ENCODE measurements around the gene S100A5. TPM values are rescaled to one million over a fixed set of nuclear protein-coding genes. Genes with fewer than 3 reads are reported as not detected.

The S100A5 gene
- total RNA-seq, 1 donor from 2014 or later: 0.39 TPM

DNA sequence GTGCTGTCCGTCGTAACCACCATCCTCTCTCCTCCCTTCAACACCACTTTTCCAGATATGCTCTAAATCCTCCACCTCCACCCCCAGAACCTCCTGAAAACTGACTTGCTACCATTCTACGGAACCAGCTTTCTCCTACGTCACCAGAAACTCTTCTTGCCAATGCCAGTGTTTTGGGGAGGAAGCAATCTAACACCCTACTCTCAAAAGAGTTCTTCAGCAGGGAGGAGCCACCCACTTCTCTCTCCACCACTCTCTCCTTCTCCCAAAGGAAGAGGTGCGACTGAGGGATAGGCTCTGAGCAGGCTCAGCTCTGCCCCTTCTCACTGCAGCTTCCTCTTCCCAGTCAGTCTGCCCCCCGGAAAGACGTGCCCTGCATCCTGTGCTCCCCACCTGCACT is 31.0 kb upstream of the S100A5 start:
- Histone ChIP-seq H3K27me3 (ENCODE audit: insufficient read depth, low read length) (no peaks in the 10 kb centered on the region), H3K27ac (ENCODE audit: low read depth, low read length) (peak overlapping the region; percentile 91), H3K36me3 (ENCODE audit: insufficient read depth, low read length) (no peaks in the 10 kb centered on the region), H3K79me2 (ENCODE audit: insufficient read depth, low read length) (no peaks in the 10 kb centered on the region), H3K9ac (ENCODE audit: low read length) (peak overlapping the region; percentile 75), H4K20me1 (ENCODE audit: insufficient read depth, low read length) (no peaks in the 10 kb centered on the region), H3K4me1 (ENCODE audit: insufficient read depth, low read length) (peaks cover 44% of the 10 kb centered on the region), H3K9me3 (ENCODE audit: insufficient read depth, low read depth, low read length) (no peaks in the 10 kb centered on the region), H3K4me2 (ENCODE audit: low read length) (peak overlapping the region; percentile 74), H3K4me3 (ENCODE audit: insufficient read depth, low read depth, low read length) (no peak overlapping the region), H2AFZ (ENCODE audit: low read depth, low read length) (peak overlapping the region; percentile 42)
- no peak for TF ChIP-seq EZH2 (IDR thresholded peaks at IDR 0.05; ENCODE audit: insufficient read depth, low read length)
- TF ChIP-seq, protein P1, sequence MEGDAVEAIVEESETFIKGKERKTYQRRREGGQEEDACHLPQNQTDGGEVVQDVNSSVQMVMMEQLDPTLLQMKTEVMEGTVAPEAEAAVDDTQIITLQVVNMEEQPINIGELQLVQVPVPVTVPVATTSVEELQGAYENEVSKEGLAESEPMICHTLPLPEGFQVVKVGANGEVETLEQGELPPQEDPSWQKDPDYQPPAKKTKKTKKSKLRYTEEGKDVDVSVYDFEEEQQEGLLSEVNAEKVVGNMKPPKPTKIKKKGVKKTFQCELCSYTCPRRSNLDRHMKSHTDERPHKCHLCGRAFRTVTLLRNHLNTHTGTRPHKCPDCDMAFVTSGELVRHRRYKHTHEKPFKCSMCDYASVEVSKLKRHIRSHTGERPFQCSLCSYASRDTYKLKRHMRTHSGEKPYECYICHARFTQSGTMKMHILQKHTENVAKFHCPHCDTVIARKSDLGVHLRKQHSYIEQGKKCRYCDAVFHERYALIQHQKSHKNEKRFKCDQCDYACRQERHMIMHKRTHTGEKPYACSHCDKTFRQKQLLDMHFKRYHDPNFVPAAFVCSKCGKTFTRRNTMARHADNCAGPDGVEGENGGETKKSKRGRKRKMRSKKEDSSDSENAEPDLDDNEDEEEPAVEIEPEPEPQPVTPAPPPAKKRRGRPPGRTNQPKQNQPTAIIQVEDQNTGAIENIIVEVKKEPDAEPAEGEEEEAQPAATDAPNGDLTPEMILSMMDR (IDR thresholded peaks at IDR 0.05; ENCODE audit: insufficient read depth, low read depth, low read length): no peak
- DNase-seq (ENCODE audit: low read depth): no peak
- Mint-ChIP-seq H3K9me3 (ENCODE audit: unreplicated experiment) (peaks cover 2% of the 10 kb centered on the region), H3K36me3 (ENCODE audit: low read depth, unreplicated experiment) (peaks cover 1% of the 10 kb centered on the region), H3K4me3 (ENCODE audit: unreplicated experiment) (no peak overlapping the region), H3K27ac (ENCODE audit: unreplicated experiment) (peak overlapping the region; percentile 30), H3K27me3 (ENCODE audit: low read depth, unreplicated experiment) (no peaks in the 10 kb centered on the region), H3K4me1 (ENCODE audit: low read depth, unreplicated experiment) (peaks cover 28% of the 10 kb centered on the region)
- no peak for FAIRE-seq

DNA sequence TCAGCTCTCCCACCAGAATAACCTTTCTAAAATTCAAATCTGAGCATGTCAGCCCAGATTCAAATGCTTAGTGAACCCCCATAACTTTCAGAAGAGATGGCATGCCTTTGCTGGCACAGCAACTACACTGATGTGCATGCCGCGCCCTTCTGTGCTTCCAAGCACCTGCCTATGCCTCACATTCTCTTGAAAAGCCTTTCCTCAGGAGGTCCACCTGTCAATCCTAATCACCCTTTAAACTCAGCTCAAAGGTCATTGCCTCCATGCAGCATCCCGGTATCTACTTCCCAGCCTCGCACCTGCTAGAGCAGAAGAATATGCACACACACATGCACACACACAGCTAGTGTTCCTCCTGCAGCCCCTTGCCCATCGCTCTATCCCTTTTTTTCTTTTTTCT is 30.1 kb upstream of the S100A5 start:
- Histone ChIP-seq H3K27ac (ENCODE audit: low read depth, low read length) (no peak overlapping the region), H3K4me3 (ENCODE audit: insufficient read depth, low read depth, low read length) (no peak overlapping the region), H3K4me1 (ENCODE audit: insufficient read depth, low read length) (peaks cover 52% of the 10 kb centered on the region), H3K79me2 (ENCODE audit: insufficient read depth, low read length) (no peaks in the 10 kb centered on the region), H4K20me1 (ENCODE audit: insufficient read depth, low read length) (no peaks in the 10 kb centered on the region), H2AFZ (ENCODE audit: low read depth, low read length) (no peak overlapping the region), H3K27me3 (ENCODE audit: insufficient read depth, low read length) (no peaks in the 10 kb centered on the region), H3K9me3 (ENCODE audit: insufficient read depth, low read depth, low read length) (no peaks in the 10 kb centered on the region), H3K36me3 (ENCODE audit: insufficient read depth, low read length) (no peaks in the 10 kb centered on the region), H3K4me2 (ENCODE audit: low read length) (no peak overlapping the region), H3K9ac (ENCODE audit: low read length) (no peak overlapping the region)
- Mint-ChIP-seq H3K36me3 (ENCODE audit: low read depth, unreplicated experiment) (peaks cover 1% of the 10 kb centered on the region), H3K9me3 (ENCODE audit: unreplicated experiment) (peaks cover 2% of the 10 kb centered on the region), H3K4me3 (ENCODE audit: unreplicated experiment) (no peak overlapping the region), H3K4me1 (ENCODE audit: low read depth, unreplicated experiment) (peaks cover 34% of the 10 kb centered on the region), H3K27me3 (ENCODE audit: low read depth, unreplicated experiment) (no peaks in the 10 kb centered on the region), H3K27ac (ENCODE audit: unreplicated experiment) (no peak overlapping the region)
- FAIRE-seq (no peak), DNase-seq (ENCODE audit: low read depth) (no peak)
- TF ChIP-seq, protein P1 (IDR thresholded peaks at IDR 0.05; ENCODE audit: insufficient read depth, low read depth, low read length): no peak
- TF ChIP-seq EZH2 (IDR thresholded peaks at IDR 0.05; ENCODE audit: insufficient read depth, low read length): no peak

DNA sequence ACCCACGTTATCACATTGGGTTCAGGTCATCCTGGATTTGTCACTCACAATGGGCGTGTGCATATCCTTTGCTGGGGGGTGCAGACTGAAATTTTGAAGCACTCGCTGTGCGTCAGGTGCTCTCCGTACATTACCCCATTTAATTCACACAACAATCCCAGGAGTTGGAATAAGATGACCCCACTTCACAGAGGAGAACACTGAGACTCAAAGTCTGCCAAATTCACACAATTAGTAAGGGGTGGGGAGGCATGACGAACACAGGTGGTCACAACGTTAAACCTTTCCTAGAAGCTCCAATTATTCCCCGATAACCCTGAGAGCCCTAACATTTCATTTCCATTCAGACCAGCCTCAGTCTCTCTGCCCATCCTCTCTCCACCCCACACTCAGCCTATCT is 28.7 kb upstream of the S100A5 start:
- H3K9me3 ChIP-seq (ENCODE audit: insufficient read depth, low read depth, low read length): no peaks in the 10 kb centered on the region
- FAIRE-seq: no peak
- H4K20me1 ChIP-seq (ENCODE audit: insufficient read depth, low read length): no peaks in the 10 kb centered on the region
- no peaks in the 10 kb centered on the region for H3K27me3 ChIP-seq (ENCODE audit: insufficient read depth, low read length)
- no peak overlapping the region for H2AFZ ChIP-seq (ENCODE audit: low read depth, low read length)
- H3K27ac ChIP-seq (ENCODE audit: low read depth, low read length): no peak overlapping the region
- H3K36me3 ChIP-seq (ENCODE audit: insufficient read depth, low read length): no peaks in the 10 kb centered on the region
- Mint-ChIP-seq H3K27ac (ENCODE audit: unreplicated experiment) (no peak overlapping the region), H3K9me3 (ENCODE audit: unreplicated experiment) (peaks cover 2% of the 10 kb centered on the region), H3K4me1 (ENCODE audit: low read depth, unreplicated experiment) (peaks cover 39% of the 10 kb centered on the region), H3K27me3 (ENCODE audit: low read depth, unreplicated experiment) (no peaks in the 10 kb centered on the region), H3K4me3 (ENCODE audit: unreplicated experiment) (no peak overlapping the region), H3K36me3 (ENCODE audit: low read depth, unreplicated experiment) (peaks cover 1% of the 10 kb centered on the region)
- H3K4me1 ChIP-seq (ENCODE audit: insufficient read depth, low read length): peaks cover 60% of the 10 kb centered on the region
- TF ChIP-seq, protein P1 (IDR thresholded peaks at IDR 0.05; ENCODE audit: insufficient read depth, low read depth, low read length): no peak
- TF ChIP-seq EZH2 (IDR thresholded peaks at IDR 0.05; ENCODE audit: insufficient read depth, low read length): no peak
- no peaks in the 10 kb centered on the region for H3K79me2 ChIP-seq (ENCODE audit: insufficient read depth, low read length)
- H3K4me2 ChIP-seq (ENCODE audit: low read length): no peak overlapping the region
- no peak overlapping the region for H3K9ac ChIP-seq (ENCODE audit: low read length)
- DNase-seq (ENCODE audit: low read depth): no peak
- H3K4me3 ChIP-seq (ENCODE audit: insufficient read depth, low read depth, low read length): no peak overlapping the region
